Measurements from ENCODE around the gene MICAL3.

DNA sequence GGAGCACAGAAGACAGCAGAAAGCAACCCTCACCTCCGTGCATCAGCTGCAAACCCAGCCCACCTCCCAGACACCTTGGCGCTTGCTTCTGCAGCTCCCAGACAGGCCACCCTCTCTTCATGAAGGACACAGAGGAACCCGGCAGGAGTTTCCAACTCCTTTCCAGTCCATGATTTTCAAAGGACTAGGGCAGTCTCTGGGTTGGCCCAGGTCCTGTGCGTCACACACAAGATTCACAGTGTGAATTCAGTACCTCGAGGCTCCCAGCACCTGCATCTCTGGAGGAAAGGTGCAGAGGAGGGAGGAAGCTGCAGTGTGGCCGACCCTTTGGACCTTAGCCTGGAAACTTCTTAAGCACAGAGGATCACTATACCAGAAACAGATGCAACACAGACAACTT lies 189.1 kb downstream of the MICAL3 start:
- TF ChIP-seq MAX (IDR thresholded peaks at IDR 0.05) (no peak), RARB (CRISPR knock-in tag; IDR thresholded peaks at IDR 0.05) (no peak), HEYL (CRISPR knock-in tag; IDR thresholded peaks at IDR 0.05) (no peak)
